PFSK-1 (cell line): Measurements from ENCODE around the gene TMEM17.

ENCODE experiments used
- FOXP2 ChIP-seq: optimal IDR thresholded peaks from 2 replicates; pipeline ENCODE3; 2011; ENCODE audit warnings: borderline replicate concordance, control low read depth, inconsistent platforms; ENCODE audit not compliant: insufficient read depth; ENCODE audit errors: extremely low read length, extremely low read depth
- POLR2AphosphoS5 ChIP-seq: IDR thresholded peaks from 2 replicates; pipeline ENCODE4 v1.6.1; 2012; ENCODE audit warnings: low read depth, mild to moderate bottlenecking, control low read depth, low read length, moderate library complexity
- SIN3A ChIP-seq: IDR thresholded peaks from 2 replicates; pipeline ENCODE4 v1.6.1; 2012; ENCODE audit warnings: mild to moderate bottlenecking, low read length, moderate library complexity, borderline replicate concordance; ENCODE audit not compliant: insufficient read depth
- TAF1 ChIP-seq: IDR thresholded peaks from 2 replicates; pipeline ENCODE4 v1.6.1; 2012; ENCODE audit warnings: low read length, control low read depth, borderline replicate concordance; ENCODE audit not compliant: insufficient read depth
- TF ChIP-seq, protein P1 (sequence below), 2 experiments: IDR thresholded peaks; 2 replicates each; pipeline versions ENCODE4 v1.6.1 to v1.8.0; 2011 to 2012; ENCODE audit warnings: low read depth in 2 of 2, low read length in 2 of 2, control low read depth in 1 of 2, inconsistent platforms in 1 of 2, mild to moderate bottlenecking in 1 of 2, moderate library complexity in 1 of 2; ENCODE audit not compliant: insufficient read depth in 1 of 2

Gene TMEM17

DNA sequence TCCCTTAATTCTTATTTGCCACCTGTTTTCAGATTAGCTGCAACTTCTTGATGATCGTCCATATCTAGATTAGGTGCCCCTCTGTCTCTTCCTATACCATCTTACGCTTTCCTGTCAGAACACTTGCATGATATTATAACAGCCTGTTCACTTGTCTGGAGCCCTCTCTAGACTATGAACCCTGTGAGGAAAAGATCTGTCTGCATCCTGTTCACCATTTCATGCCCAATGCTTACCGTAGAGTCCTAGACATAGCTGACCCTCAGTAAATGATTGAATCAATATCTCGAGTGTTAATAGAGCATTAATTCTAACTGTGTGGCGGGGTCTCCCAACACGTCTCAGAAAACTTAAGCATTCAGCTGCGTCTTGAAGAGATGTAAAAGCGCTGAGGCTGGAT is 31.8 kb upstream of the TMEM17 start:
- no peak for TF ChIP-seq POLR2AphosphoS5
- TF ChIP-seq TAF1, result no peak
- TF ChIP-seq FOXP2, result no peak
- TF ChIP-seq, protein P1, sequence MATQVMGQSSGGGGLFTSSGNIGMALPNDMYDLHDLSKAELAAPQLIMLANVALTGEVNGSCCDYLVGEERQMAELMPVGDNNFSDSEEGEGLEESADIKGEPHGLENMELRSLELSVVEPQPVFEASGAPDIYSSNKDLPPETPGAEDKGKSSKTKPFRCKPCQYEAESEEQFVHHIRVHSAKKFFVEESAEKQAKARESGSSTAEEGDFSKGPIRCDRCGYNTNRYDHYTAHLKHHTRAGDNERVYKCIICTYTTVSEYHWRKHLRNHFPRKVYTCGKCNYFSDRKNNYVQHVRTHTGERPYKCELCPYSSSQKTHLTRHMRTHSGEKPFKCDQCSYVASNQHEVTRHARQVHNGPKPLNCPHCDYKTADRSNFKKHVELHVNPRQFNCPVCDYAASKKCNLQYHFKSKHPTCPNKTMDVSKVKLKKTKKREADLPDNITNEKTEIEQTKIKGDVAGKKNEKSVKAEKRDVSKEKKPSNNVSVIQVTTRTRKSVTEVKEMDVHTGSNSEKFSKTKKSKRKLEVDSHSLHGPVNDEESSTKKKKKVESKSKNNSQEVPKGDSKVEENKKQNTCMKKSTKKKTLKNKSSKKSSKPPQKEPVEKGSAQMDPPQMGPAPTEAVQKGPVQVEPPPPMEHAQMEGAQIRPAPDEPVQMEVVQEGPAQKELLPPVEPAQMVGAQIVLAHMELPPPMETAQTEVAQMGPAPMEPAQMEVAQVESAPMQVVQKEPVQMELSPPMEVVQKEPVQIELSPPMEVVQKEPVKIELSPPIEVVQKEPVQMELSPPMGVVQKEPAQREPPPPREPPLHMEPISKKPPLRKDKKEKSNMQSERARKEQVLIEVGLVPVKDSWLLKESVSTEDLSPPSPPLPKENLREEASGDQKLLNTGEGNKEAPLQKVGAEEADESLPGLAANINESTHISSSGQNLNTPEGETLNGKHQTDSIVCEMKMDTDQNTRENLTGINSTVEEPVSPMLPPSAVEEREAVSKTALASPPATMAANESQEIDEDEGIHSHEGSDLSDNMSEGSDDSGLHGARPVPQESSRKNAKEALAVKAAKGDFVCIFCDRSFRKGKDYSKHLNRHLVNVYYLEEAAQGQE (IDR thresholded peaks at IDR 0.05; ENCODE audit: insufficient read depth in 1 of 2, low read depth in 2 of 2, low read length in 2 of 2), result no peak
- TF ChIP-seq SIN3A, result no peak

GRCh38 chr2:62536873-62537547 is 31.0 kb upstream of the TMEM17 start:
- TF ChIP-seq, protein P1 (IDR thresholded peaks at IDR 0.05; ENCODE audit: insufficient read depth in 1 of 2, low read depth in 2 of 2, low read length in 2 of 2), result no peak
- no peak for TF ChIP-seq SIN3A
- no peak for TF ChIP-seq TAF1
- no peak for TF ChIP-seq POLR2AphosphoS5
- TF ChIP-seq FOXP2, result no peak

- no peak for TF ChIP-seq SIN3A
- no peak for TF ChIP-seq FOXP2
- no peak for TF ChIP-seq TAF1
- TF ChIP-seq POLR2AphosphoS5, result no peak
Observed at GRCh38 chr2:62531594-62531993, 25.6 kb upstream of the TMEM17 start.

GRCh38 chr2:62529758-62530157 is 23.8 kb upstream of the TMEM17 start:
- TF ChIP-seq TAF1 (no peak), POLR2AphosphoS5 (no peak), FOXP2 (no peak), SIN3A (no peak)
- TF ChIP-seq, protein P1 (IDR thresholded peaks at IDR 0.05; ENCODE audit: insufficient read depth in 1 of 2, low read depth in 2 of 2, low read length in 2 of 2), result no peak

DNA sequence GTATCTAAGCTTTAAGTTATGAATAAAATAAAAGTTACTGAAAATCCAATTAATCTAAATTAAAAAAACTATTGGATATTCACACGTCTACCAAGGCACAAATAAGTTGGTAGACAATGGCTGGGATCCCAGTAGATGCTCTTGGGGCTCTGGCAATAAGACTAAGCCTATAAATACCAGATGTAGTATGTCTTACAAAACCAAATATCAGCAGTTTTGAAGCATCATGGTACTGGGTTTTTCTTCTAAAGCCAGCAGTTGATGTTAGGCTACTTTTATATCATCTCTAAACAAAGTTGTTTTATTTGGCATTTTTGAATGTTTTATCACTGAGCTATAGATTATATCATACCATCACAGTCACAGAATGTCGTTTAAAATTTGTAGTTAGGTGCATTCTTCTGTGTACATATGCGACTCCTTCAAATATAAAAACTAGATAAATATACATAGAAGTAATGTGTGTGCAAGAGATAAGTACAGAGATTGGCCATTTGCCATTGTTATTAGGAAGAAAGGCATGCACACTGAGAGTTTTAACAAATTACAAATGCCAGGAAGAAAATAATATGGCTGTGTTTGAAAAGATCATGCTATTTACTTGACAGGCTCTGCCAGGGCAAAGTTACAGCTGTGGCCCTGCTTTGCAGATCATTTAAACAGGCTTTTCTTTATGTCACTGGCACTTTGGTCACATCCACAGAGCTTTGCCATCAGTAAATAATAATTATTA is 21.6 kb upstream of the TMEM17 start:
- no peak for TF ChIP-seq SIN3A
- TF ChIP-seq POLR2AphosphoS5, result no peak
- TF ChIP-seq FOXP2, result no peak
- TF ChIP-seq, protein P1 (IDR thresholded peaks at IDR 0.05; ENCODE audit: insufficient read depth in 1 of 2, low read depth in 2 of 2, low read length in 2 of 2), result no peak
- no peak for TF ChIP-seq TAF1
